Endothelial cell of umbilical vein (primary cell): ENCODE measurements around the gene COLQ. TPM values are rescaled to one million over a fixed set of nuclear protein-coding genes. Genes with fewer than 3 reads are reported as not detected.

Experiments used
- BruUV-seq: library from RNA; stranded (reverse); fragments of 400-500 nt; replicated peaks from 2 replicates; lab custom pipeline; 2021; lab: Mats Ljungman, UMichigan
- CTCF ChIA-PET: fragments of 300-600, 350-600 bp; sonication (Branson Sonifier 250); formaldehyde crosslinking; loops from one replicate; lab custom pipeline; 2021; ENCODE audit warnings: antibody characterized with exemption, inconsistent platforms; lab: Charles Lee
- POLR2A ChIA-PET: fragments of 300-600, 350-600 bp; sonication (Branson Sonifier 250); formaldehyde crosslinking; loops from one replicate; lab custom pipeline; 2021; ENCODE audit warnings: antibody characterized with exemption, inconsistent platforms; lab: Charles Lee
- DNase-seq: peaks from one replicate; pipeline ENCODE4 v3.0.0-alpha.2; 2011; ENCODE audit warnings: low read depth, low spot score
- FAIRE-seq: peaks from 2 replicates; lab custom pipeline; 2011; peaks lifted over from hg19 to GRCh38; lab: Jason Lieb, UNC
- H2AFZ ChIP-seq: 2 replicates; pipeline ENCODE4 v1.6.0; 2012; ENCODE audit warnings: low read depth, low read length, control low read depth, inconsistent platforms
- H3K27ac ChIP-seq: 2 replicates; pipeline ENCODE4 v1.5.1; 2011; ENCODE audit warnings: low read depth, mild to moderate bottlenecking, control low read depth, low read length, moderate library complexity; ENCODE audit not compliant: insufficient read depth
- H3K27me3 ChIP-seq, 2 experiments: 2 replicates each; pipeline versions ENCODE4 v1.6.0 to v1.6.1; 2011; ENCODE audit warnings: low read length in 2 of 2, mixed read lengths in 1 of 2; ENCODE audit not compliant: control insufficient read depth in 2 of 2, insufficient read depth in 2 of 2
- H3K36me3 ChIP-seq, 2 experiments: 2 replicates in 1 of 2; 3 replicates in 1 of 2; pipeline ENCODE4 v1.5.1; 2011; ENCODE audit warnings: low read length in 2 of 2, mild to moderate bottlenecking in 1 of 2, moderate library complexity in 1 of 2; ENCODE audit not compliant: control insufficient read depth in 2 of 2, insufficient read depth in 2 of 2; ENCODE audit errors: extremely low read depth in 1 of 2
- H3K4me1 ChIP-seq: 3 replicates; pipeline ENCODE4 v1.5.1; 2011; ENCODE audit warnings: mild to moderate bottlenecking, low read length; ENCODE audit not compliant: control insufficient read depth, insufficient read depth; ENCODE audit errors: extremely low read depth
- H3K4me2 ChIP-seq: 2 replicates; pipeline ENCODE4 v1.6.1; 2011; ENCODE audit warnings: low read length, control low read depth, mixed read lengths; ENCODE audit not compliant: insufficient read depth
- H3K4me3 ChIP-seq, 3 experiments: fragments of 200-600 bp in 1 of 3; sonication (generic), shearing (Covaris generic) in 1 of 3; replicated peaks in 1 of 3; 2 replicates each; pipeline ENCODE4 v1.5.1; 2011 to 2016; ENCODE audit warnings: control low read depth in 3 of 3, low read length in 3 of 3, mild to moderate bottlenecking in 2 of 3, inconsistent platforms in 1 of 3, low read depth in 1 of 3, moderate library complexity in 1 of 3; ENCODE audit not compliant: insufficient read depth in 1 of 3
- H3K79me2 ChIP-seq: 2 replicates; pipeline ENCODE4 v1.6.0; 2012; ENCODE audit warnings: low read length, inconsistent platforms; ENCODE audit not compliant: control insufficient read depth, insufficient read depth
- H3K9ac ChIP-seq: replicated peaks from 2 replicates; pipeline ENCODE3; 2011; ENCODE audit warnings: low read length, control low read depth; ENCODE audit not compliant: insufficient read depth; ENCODE audit errors: extremely low read depth
- H3K9me1 ChIP-seq: replicated peaks from 3 replicates; pipeline ENCODE4 v1.6.0; 2011; ENCODE audit warnings: mild to moderate bottlenecking, low read length; ENCODE audit not compliant: control insufficient read depth, insufficient read depth; ENCODE audit errors: extremely low read depth
- H3K9me3 ChIP-seq: replicated peaks from 2 replicates; pipeline ENCODE4 v1.5.1; 2012; ENCODE audit warnings: low read length, inconsistent platforms; ENCODE audit not compliant: control insufficient read depth, insufficient read depth
- H4K20me1 ChIP-seq: replicated peaks from 2 replicates; pipeline ENCODE3; 2011; ENCODE audit warnings: mild to moderate bottlenecking, low read length; ENCODE audit not compliant: control insufficient read depth, insufficient read depth; ENCODE audit errors: extremely low read depth
- EZH2 ChIP-seq: IDR thresholded peaks from 2 replicates; pipeline ENCODE4 v1.6.1; 2012; ENCODE audit warnings: borderline replicate concordance, low read depth, mild to moderate bottlenecking, moderate library complexity, low read length, inconsistent platforms; ENCODE audit not compliant: severe bottlenecking
- FOS ChIP-seq: IDR thresholded peaks from 2 replicates; pipeline ENCODE4 v1.6.1; 2011; ENCODE audit warnings: mild to moderate bottlenecking, low read length, moderate library complexity, borderline replicate concordance; ENCODE audit not compliant: insufficient read depth
- GATA2 ChIP-seq: IDR thresholded peaks from 2 replicates; pipeline ENCODE4 v1.7.0; 2011; ENCODE audit warnings: low read depth, mild to moderate bottlenecking, moderate library complexity, mixed read lengths, low read length; ENCODE audit not compliant: insufficient read length, insufficient read depth
- JUN ChIP-seq: IDR thresholded peaks from 2 replicates; pipeline ENCODE4 v1.6.1; 2011; ENCODE audit warnings: borderline replicate concordance, low read depth; ENCODE audit not compliant: insufficient read length, insufficient read depth
- MYC ChIP-seq: IDR thresholded peaks from one replicate; pipeline ENCODE4 v1.6.1; 2011; ENCODE audit warnings: mild to moderate bottlenecking, low read depth, low read length
- POLR2A ChIP-seq: IDR thresholded peaks from 2 replicates; pipeline ENCODE4 v1.6.1; 2012; ENCODE audit warnings: low read depth, mild to moderate bottlenecking, control low read depth, low read length
- POLR2AphosphoS5 ChIP-seq: IDR thresholded peaks from 2 replicates; pipeline ENCODE4 v1.6.1; 2012; ENCODE audit warnings: low read depth, mild to moderate bottlenecking, control low read depth, low read length, moderate library complexity; ENCODE audit not compliant: insufficient read depth
- dilution Hi-C: fragments of 300-500 bp; cut with MboI; formaldehyde crosslinking; loops from one replicate; pipeline ENCODE4 v1.15.0; 2019; ENCODE audit warnings: low sequenced_read_pairs; ENCODE audit not compliant: extremely low pct_ligation_motif_present
- intact Hi-C: fragments of 100-400 bp; cut with micrococcal nuclease; formaldehyde crosslinking; loops from one replicate; pipeline ENCODE4 v1.10.0; 2022
- polyA plus RNA-seq, 4 experiments: library from polyadenylated mRNA; depleted of rRNA in 3 of 4; stranded (reverse) in 3 of 4; unstranded in 1 of 4; fragments of >200 nt; gene quantifications; 2 replicates each; pipeline versions ENCODE4 v1.2.1 to v1.2.3, GENCODE V29; 2011 to 2012; ENCODE audit warnings: missing spikeins in 1 of 4
- total RNA-seq: library from RNA; stranded (reverse); gene quantifications from 2 replicates; pipeline ENCODE4 v1.2.3, GENCODE V29; 2021
- TF ChIP-seq, protein P1 (sequence below), 2 donors: IDR thresholded peaks; 1 replicate in 1 of 2; 2 replicates in 1 of 2; pipeline ENCODE4 v1.5.1; 2011; ENCODE audit warnings: low read length in 2 of 2, mild to moderate bottlenecking in 2 of 2, moderate library complexity in 2 of 2, control low read depth in 1 of 2, inconsistent platforms in 1 of 2, low read depth in 1 of 2; ENCODE audit not compliant: insufficient read depth in 1 of 2; ENCODE audit errors: extremely low read depth in 1 of 2
- TF ChIP-seq, protein P2 (sequence below): IDR thresholded peaks from 2 replicates; pipeline ENCODE4 v1.6.1; 2011; ENCODE audit not compliant: insufficient read depth, insufficient read length

The COLQ gene
- total and polyA plus RNA-seq, 2 donors (not counting 3 experiments of a cell fraction or from before 2014, with no cell fraction given), result 2.0 to 2.3 TPM

DNA sequence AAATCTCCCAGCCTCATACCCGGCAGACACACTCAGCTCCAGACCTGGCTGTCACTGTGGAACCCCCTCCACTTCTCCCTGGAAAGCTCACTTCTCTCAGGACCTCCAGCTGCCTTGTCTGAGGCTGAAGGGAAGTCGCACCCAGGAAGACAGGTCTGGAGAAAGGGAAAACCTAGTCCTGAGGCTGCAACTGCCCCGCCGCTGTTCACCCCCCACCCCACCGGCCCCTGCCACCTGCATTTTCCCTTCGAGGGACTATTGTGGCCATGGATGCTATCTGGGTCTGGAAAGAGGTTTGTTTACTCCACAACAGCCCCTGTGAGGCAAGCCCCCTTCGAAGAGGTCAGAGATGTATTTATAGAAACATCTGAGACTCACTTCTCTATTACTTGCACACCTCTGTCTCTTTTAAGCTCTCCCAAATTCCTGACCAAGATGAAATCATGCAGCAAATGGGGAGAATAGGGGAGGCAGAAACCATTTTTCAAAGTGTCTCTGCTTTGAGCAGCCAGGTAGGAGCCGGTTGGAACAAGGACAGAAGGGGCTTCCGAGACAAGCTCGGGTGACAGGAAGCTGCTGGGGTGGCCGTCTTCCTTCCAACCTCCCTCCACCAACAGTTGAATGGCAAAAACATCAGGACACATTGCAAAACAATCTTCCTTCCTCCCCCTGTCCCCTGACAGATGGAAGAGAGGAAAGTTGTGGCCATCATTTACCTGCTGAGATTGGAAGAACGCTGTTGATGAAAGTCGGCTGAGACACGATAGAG is 518 bp downstream of the COLQ start:
- no TSS peak for BruUV-seq
- Histone ChIP-seq H3K9me3 (no peaks in the 10 kb centered on the region), H3K27ac (no peak overlapping the region), H3K4me1 (no peaks in the 10 kb centered on the region), H2AFZ (no peak overlapping the region), H3K36me3 (no peaks in the 10 kb centered on the region), H3K4me3 (no peak overlapping the region), H3K4me2 (no peak overlapping the region), H4K20me1 (no peaks in the 10 kb centered on the region), H3K9ac (no peak overlapping the region), H3K27me3 (peaks cover 6 to 18% of the 10 kb centered on the region in 2 experiments), H3K9me1 (no peaks in the 10 kb centered on the region), H3K79me2 (no peaks in the 10 kb centered on the region)
- ChIA-PET POLR2A (no interaction called here), CTCF (no interaction called here)
- no peak for TF ChIP-seq EZH2
- TF ChIP-seq MYC, result no peak
- intact Hi-C loops, result no loop called here
- dilution Hi-C loops, result no loop called here
- DNase-seq, result no peak
- FAIRE-seq, result no peak

DNA sequence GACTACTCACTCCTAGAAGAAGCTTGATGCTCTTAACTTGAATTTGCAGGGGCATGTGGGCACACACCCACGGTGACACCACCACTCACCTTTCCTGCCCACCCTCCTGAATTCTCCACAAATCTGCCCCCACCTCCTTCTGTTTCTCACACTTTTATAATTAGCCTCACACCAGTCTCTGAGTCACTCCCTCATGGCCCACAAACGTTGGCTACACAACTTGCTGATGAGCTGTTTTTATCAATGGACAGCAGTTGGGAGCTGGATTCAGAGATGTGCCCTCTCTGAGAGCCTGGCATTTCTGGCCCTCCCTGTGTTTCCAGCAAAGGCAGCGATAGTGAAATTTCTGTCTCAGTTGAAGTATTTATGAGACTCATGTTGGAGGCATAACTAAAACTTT is 1.3 kb downstream of the COLQ start:
- Histone ChIP-seq H3K4me1 (no peaks in the 10 kb centered on the region), H3K9me1 (no peaks in the 10 kb centered on the region), H4K20me1 (no peaks in the 10 kb centered on the region), H3K36me3 (no peaks in the 10 kb centered on the region), H3K27ac (no peak overlapping the region), H3K4me3 (no peak overlapping the region), H3K79me2 (no peaks in the 10 kb centered on the region), H3K9me3 (no peaks in the 10 kb centered on the region), H3K4me2 (no peak overlapping the region), H3K27me3 (peaks cover 4 to 18% of the 10 kb centered on the region in 2 experiments), H2AFZ (no peak overlapping the region), H3K9ac (no peak overlapping the region)
- dilution Hi-C loops, result no loop called here
- POLR2A ChIA-PET, result no interaction called here
- intact Hi-C loops, result no loop called here
- DNase-seq (no peak), FAIRE-seq (no peak)
- BruUV-seq, result no TSS peak
- TF ChIP-seq GATA2 (no peak), FOS (no peak), MYC (no peak), POLR2A (no peak), POLR2AphosphoS5 (no peak), JUN (no peak), EZH2 (no peak)
- TF ChIP-seq, protein P1, sequence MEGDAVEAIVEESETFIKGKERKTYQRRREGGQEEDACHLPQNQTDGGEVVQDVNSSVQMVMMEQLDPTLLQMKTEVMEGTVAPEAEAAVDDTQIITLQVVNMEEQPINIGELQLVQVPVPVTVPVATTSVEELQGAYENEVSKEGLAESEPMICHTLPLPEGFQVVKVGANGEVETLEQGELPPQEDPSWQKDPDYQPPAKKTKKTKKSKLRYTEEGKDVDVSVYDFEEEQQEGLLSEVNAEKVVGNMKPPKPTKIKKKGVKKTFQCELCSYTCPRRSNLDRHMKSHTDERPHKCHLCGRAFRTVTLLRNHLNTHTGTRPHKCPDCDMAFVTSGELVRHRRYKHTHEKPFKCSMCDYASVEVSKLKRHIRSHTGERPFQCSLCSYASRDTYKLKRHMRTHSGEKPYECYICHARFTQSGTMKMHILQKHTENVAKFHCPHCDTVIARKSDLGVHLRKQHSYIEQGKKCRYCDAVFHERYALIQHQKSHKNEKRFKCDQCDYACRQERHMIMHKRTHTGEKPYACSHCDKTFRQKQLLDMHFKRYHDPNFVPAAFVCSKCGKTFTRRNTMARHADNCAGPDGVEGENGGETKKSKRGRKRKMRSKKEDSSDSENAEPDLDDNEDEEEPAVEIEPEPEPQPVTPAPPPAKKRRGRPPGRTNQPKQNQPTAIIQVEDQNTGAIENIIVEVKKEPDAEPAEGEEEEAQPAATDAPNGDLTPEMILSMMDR (IDR thresholded peaks at IDR 0.05; ENCODE audit: extremely low read depth in 1 of 2, insufficient read depth in 1 of 2, low read depth in 1 of 2, low read length in 2 of 2), result no peak
- TF ChIP-seq, protein P2, sequence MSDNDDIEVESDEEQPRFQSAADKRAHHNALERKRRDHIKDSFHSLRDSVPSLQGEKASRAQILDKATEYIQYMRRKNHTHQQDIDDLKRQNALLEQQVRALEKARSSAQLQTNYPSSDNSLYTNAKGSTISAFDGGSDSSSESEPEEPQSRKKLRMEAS, result no peak
- CTCF ChIA-PET, result interaction anchor here (1.6 kb wide), 1 partner anchor 8 kb away, joined by 4 read pairs; no protein-coding TSS in a partner anchor
